ENCODE results near the gene MAN2A1. TPM values are rescaled to one million over a fixed set of nuclear protein-coding genes. Genes with fewer than 3 reads are reported as not detected.

Gene MAN2A1
- total RNA-seq, 3 donors from 2014 or later, result 28.2 to 31.8 (median 30.4) TPM

DNA sequence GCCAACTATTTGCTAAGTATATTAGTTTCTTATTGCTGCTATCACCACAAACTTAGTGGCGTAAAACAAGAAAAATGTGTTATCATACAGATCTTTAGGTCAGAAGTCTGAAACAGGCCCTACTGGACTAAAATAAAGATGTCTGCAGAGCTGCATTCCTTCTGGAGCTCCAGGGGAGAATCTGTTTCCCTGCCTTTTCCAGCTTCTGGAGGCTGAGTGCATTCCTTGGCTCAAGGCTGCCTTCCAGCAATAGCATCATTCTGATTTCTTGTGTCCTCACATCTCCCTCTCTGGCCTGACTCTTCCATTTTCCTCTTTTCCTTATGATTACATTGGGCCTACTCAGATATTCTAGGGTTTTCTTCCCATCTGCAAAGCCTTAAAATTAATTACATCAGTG lies 15.9 kb downstream of the MAN2A1 start:
- DNase-seq, result no peak
- Mint-ChIP-seq H3K27me3 (ENCODE audit: low read depth) (no peaks in the 10 kb centered on the region), H3K4me3 (no peak overlapping the region), H3K36me3 (ENCODE audit: insufficient read depth) (peaks cover 27% of the 10 kb centered on the region), H3K4me1 (ENCODE audit: low read depth) (peaks cover 73% of the 10 kb centered on the region), H3K9me3 (no peaks in the 10 kb centered on the region)
- no peak for ATAC-seq

DNA sequence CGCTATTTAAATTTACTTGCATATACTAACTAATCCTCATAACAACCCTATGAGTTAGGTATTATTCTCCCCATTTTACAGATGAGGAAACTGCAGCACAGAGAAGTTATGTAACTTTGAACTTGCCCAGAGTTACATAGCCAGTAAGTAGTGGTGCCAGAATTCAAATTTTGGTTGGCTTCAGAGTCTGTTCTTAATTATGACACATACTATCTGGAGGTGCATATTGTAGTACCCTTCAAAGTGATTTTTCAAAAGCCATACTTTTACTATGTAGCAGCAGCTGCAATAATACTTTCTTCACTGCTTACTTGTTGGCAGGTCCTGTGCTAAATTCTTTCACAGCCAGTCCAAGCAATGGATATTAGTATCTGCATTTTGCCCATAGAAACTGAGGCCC lies 16.4 kb downstream of the MAN2A1 start:
- peaks cover 74% of the 10 kb centered on the region for H3K4me1 Mint-ChIP-seq (ENCODE audit: low read depth)
- no peak for ATAC-seq
- H3K36me3 Mint-ChIP-seq (ENCODE audit: insufficient read depth), result peaks cover 25% of the 10 kb centered on the region
- no peak overlapping the region for H3K4me3 Mint-ChIP-seq
- no peak for DNase-seq
- H3K27me3 Mint-ChIP-seq (ENCODE audit: low read depth), result no peaks in the 10 kb centered on the region
- H3K9me3 Mint-ChIP-seq, result no peaks in the 10 kb centered on the region

DNA sequence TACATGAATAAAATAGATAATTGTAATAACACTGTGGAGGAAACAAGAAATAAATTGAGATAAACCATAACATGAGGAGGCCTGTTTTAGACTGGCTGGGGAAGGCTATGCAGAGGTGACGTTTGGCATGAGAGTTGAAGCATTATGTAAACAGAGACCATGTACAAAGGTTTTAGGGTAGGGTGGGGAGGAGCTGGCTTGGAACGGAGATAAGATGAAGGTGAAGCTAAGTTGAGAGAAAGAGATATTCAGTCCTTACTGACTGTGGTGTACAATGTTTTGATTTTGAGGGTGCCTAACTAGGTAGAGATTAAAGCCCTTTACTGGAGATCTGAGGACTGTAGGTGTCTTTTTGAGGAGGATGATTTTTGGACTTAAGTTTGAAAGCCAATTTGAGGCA lies 17.8 kb downstream of the MAN2A1 start:
- Mint-ChIP-seq H3K4me1 (ENCODE audit: low read depth) (peaks cover 74% of the 10 kb centered on the region), H3K36me3 (ENCODE audit: insufficient read depth) (peaks cover 23% of the 10 kb centered on the region), H3K4me3 (no peak overlapping the region), H3K27me3 (ENCODE audit: low read depth) (no peaks in the 10 kb centered on the region), H3K9me3 (no peaks in the 10 kb centered on the region)
- no peak for DNase-seq
- no peak for ATAC-seq

DNA sequence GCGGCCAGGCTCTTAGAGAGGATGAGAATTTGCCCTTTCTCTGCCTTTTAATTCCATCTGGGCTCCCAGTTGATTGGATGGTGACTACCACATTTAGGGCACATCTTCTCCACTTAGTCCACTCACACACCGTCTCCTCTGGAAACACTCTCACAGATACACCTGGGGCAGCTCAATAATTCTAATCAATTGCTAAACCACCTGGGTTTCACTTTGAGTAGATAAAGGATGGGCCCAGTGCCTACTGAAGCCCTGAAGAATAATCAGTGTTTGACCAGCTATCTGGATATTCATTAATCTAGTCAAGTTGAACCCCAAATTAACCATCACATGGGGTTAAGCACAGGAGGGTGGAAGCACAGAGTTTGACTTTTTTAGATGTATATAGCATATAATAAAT lies 19.1 kb downstream of the MAN2A1 start:
- peaks cover 23% of the 10 kb centered on the region for H3K36me3 Mint-ChIP-seq (ENCODE audit: insufficient read depth)
- H3K4me1 Mint-ChIP-seq (ENCODE audit: low read depth), result peaks cover 75% of the 10 kb centered on the region
- H3K4me3 Mint-ChIP-seq, result no peak overlapping the region
- ATAC-seq, result no peak
- no peaks in the 10 kb centered on the region for H3K27me3 Mint-ChIP-seq (ENCODE audit: low read depth)
- no peak for DNase-seq
- no peaks in the 10 kb centered on the region for H3K9me3 Mint-ChIP-seq

DNA sequence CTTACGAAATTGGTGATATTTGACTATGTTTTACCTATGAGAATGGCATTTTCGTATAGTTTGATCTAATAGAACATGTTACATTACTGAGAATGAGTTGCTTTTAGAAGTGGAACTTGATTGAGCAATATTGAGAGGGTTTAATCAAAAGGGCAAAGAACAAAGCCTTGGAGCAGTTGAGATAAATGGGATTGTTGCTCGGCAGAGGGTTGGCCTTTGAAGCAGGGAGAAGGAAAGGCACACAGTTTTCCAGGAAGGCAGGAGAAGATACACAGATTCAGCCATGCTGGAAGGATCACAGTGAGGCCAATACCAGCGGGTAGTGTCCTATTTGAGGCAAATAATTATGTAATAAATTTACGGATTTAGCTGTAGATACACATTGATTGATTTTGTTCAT lies 19.5 kb downstream of the MAN2A1 start:
- DNase-seq (no peak), ATAC-seq (no peak)
- H3K36me3 Mint-ChIP-seq (ENCODE audit: insufficient read depth), result peaks cover 23% of the 10 kb centered on the region
- no peaks in the 10 kb centered on the region for H3K27me3 Mint-ChIP-seq (ENCODE audit: low read depth)
- no peaks in the 10 kb centered on the region for H3K9me3 Mint-ChIP-seq
- peaks cover 77% of the 10 kb centered on the region for H3K4me1 Mint-ChIP-seq (ENCODE audit: low read depth)
- H3K4me3 Mint-ChIP-seq, result no peak overlapping the region

DNA sequence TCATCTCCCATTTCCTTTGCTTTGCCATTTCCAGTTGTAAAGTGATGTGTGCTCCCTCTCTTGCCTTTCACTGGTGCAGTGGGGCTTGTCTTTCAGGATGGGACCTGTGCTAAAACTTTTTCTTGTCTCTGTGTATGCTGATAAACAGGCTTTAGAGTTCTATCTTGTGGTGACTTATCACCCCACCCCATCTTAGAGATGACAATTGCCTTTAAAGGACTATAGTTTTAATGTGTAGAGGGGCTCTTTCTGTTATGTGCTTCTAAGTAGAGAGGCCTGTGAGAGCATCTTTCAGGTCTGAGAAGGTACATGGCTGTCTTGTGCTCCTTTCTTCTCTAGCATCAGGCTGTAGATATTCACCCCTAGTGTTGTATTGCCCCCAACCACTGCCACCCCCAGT lies 21.9 kb downstream of the MAN2A1 start:
- Mint-ChIP-seq H3K36me3 (ENCODE audit: insufficient read depth) (peaks cover 27% of the 10 kb centered on the region), H3K27me3 (ENCODE audit: low read depth) (no peaks in the 10 kb centered on the region), H3K4me1 (ENCODE audit: low read depth) (peaks cover 64% of the 10 kb centered on the region), H3K9me3 (no peaks in the 10 kb centered on the region), H3K4me3 (no peak overlapping the region)
- no peak for ATAC-seq
- no peak for DNase-seq

DNA sequence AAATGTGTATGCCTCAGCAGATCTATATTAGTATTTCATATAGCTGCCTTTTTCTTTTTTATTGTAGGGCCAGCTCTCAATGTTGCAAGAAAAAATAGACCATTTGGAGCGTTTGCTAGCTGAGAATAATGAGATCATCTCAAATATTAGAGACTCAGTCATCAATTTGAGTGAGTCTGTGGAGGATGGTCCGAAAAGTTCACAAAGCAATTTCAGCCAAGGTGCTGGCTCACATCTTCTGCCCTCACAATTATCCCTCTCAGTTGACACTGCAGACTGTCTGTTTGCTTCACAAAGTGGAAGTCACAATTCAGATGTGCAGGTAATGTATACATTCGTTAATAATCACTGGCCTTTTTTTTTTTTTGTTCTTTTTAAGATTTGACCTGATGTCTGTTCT lies 23.7 kb downstream of the MAN2A1 start:
- Mint-ChIP-seq H3K4me1 (ENCODE audit: low read depth) (peaks cover 55% of the 10 kb centered on the region), H3K9me3 (no peaks in the 10 kb centered on the region), H3K27me3 (ENCODE audit: low read depth) (no peaks in the 10 kb centered on the region), H3K4me3 (no peak overlapping the region), H3K36me3 (ENCODE audit: insufficient read depth) (peaks cover 27% of the 10 kb centered on the region)
- ATAC-seq (no peak), DNase-seq (no peak)

DNA sequence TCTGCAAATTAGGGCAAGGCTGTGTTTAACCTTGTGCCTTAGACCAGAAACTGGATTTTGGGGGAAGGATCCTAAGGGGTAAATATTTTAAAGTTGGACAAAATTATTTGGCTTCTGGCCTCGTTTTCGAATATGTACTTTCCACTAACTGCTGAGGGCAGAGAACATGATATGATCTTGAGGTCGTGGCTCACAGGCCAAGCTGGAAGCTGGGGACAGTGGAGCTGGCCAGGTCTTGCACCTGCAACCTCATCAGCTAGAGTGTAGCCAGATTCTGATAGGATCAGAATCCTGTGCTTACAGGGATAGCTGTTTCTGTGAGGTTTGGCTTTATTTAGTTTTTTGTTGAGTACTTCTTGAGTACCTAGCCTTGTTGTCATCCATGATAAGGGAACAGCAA lies 24.9 kb downstream of the MAN2A1 start:
- H3K9me3 Mint-ChIP-seq, result no peaks in the 10 kb centered on the region

DNA sequence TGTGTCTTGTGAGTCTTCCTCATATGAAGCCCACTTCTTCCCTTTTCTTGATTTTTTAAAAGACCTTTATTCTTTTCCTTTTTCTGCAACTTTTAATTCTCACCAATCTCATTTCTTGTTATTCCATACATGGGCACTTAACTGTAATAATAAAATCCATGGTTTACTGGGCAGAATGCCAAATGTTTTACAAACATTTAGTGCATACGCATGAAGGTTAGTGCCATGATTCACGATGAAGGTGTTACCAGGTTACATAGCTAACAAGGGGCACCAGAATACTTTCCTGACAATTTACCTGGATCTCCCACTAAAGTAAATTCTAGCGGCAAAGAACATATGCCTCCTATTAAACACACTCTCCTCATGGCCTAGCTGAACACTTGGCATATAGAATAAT lies 28.5 kb downstream of the MAN2A1 start:
- Mint-ChIP-seq H3K4me1 (ENCODE audit: low read depth) (peaks cover 27% of the 10 kb centered on the region), H3K36me3 (ENCODE audit: insufficient read depth) (peaks cover 29% of the 10 kb centered on the region), H3K27me3 (ENCODE audit: low read depth) (no peaks in the 10 kb centered on the region), H3K4me3 (no peak overlapping the region), H3K9me3 (no peaks in the 10 kb centered on the region)
- ATAC-seq (no peak), DNase-seq (no peak)

More for the DNA sequence above, 24.9 kb downstream of the MAN2A1 start:
- H3K27me3 Mint-ChIP-seq (ENCODE audit: low read depth), result no peaks in the 10 kb centered on the region
- H3K36me3 Mint-ChIP-seq (ENCODE audit: insufficient read depth), result peaks cover 28% of the 10 kb centered on the region
- ATAC-seq (no peak), DNase-seq (no peak)
- peaks cover 50% of the 10 kb centered on the region for H3K4me1 Mint-ChIP-seq (ENCODE audit: low read depth)
- H3K4me3 Mint-ChIP-seq, result no peak overlapping the region

DNA sequence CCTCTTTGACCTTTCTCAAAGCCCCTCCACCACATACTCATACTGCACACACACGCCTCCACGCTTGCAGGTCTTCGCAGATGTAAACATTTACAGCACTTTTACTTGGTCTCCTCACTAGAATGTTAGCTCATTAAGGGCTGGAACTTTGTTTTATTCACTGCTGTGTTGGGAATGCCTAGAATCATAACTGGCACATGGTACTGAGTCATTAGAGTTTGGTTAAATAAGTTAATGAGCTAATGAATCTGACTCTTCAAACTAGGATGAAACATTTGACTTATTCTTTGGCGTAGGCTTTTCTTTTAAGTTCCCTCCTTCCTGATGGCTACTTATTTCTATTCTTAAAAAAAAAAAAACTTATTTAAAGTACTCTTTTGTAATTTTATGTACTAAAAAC lies 28.9 kb downstream of the MAN2A1 start:
- ATAC-seq (no peak), DNase-seq (no peak)
- peaks cover 28% of the 10 kb centered on the region for H3K4me1 Mint-ChIP-seq (ENCODE audit: low read depth)
- H3K27me3 Mint-ChIP-seq (ENCODE audit: low read depth), result no peaks in the 10 kb centered on the region
- H3K36me3 Mint-ChIP-seq (ENCODE audit: insufficient read depth), result peaks cover 33% of the 10 kb centered on the region
- no peak overlapping the region for H3K4me3 Mint-ChIP-seq
- H3K9me3 Mint-ChIP-seq, result no peaks in the 10 kb centered on the region

DNA sequence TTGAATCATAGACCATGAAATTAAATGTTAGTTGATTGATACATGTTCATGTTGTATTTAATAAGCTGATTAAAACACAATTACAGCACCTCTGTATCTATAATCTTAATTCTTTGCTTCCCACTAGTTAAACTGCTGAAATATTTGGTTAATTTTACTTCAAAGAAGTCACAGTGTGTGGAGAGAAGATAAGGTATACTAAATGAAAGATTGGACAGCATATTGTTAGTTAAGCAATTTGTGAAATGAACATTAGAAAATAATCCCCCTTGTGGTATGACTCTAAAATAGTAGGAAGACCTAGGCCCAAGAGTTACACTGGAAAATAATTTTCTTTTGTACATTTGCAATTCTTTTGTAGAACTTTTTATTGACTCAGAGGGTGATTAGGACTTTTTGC lies 30.3 kb downstream of the MAN2A1 start:
- ATAC-seq (no peak), DNase-seq (no peak)
- H3K4me1 Mint-ChIP-seq (ENCODE audit: low read depth), result peaks cover 27% of the 10 kb centered on the region
- H3K36me3 Mint-ChIP-seq (ENCODE audit: insufficient read depth), result peaks cover 31% of the 10 kb centered on the region
- H3K9me3 Mint-ChIP-seq, result no peaks in the 10 kb centered on the region
- no peaks in the 10 kb centered on the region for H3K27me3 Mint-ChIP-seq (ENCODE audit: low read depth)
- H3K4me3 Mint-ChIP-seq, result no peak overlapping the region

DNA sequence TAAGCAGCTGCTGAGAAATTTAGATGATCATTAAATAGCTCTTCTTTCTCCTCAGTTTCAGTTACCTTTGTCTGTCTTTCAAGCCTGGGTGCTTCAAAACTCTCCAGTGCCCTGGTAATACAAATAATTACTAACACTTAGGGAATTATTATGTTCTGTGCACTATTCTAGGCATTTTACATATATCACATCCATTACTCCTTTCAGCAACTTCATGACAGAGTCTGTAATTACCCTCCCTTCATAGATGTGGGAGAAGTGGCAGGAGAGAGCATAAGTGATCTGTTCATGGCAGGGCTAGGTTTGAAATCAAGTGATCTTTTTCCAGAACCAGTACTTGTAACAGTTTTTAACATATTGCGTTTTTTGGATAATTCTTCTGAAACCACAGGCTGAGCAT lies 32.0 kb downstream of the MAN2A1 start:
- Mint-ChIP-seq H3K36me3 (ENCODE audit: insufficient read depth) (peaks cover 28% of the 10 kb centered on the region), H3K4me1 (ENCODE audit: low read depth) (peaks cover 29% of the 10 kb centered on the region), H3K9me3 (no peaks in the 10 kb centered on the region), H3K4me3 (no peak overlapping the region), H3K27me3 (ENCODE audit: low read depth) (no peaks in the 10 kb centered on the region)
- DNase-seq (no peak), ATAC-seq (no peak)

DNA sequence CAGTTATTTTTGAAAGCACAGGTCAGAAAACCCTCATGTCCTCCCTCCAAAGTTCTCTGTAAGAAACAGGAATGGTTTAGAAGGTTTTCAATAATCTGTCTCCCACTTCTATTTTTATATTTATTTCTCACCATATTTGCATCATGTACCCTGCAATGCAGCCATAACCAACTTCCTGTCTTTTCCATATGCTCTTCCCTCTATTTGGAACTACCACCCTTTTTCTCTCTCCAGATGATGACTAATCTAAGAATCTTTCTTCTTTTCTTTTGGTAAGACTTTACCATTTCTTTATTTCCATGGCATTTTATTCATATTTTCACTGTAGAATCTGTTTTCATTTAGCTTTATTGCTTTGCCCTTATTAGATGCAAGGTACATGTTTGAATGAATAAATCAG lies 33.9 kb downstream of the MAN2A1 start:
- H3K36me3 Mint-ChIP-seq (ENCODE audit: insufficient read depth), result peaks cover 25% of the 10 kb centered on the region
- H3K27me3 Mint-ChIP-seq (ENCODE audit: low read depth), result no peaks in the 10 kb centered on the region
- no peak overlapping the region for H3K4me3 Mint-ChIP-seq
- ATAC-seq, result no peak
- no peak for DNase-seq
- H3K9me3 Mint-ChIP-seq, result no peaks in the 10 kb centered on the region
- H3K4me1 Mint-ChIP-seq (ENCODE audit: low read depth), result peaks cover 20% of the 10 kb centered on the region

DNA sequence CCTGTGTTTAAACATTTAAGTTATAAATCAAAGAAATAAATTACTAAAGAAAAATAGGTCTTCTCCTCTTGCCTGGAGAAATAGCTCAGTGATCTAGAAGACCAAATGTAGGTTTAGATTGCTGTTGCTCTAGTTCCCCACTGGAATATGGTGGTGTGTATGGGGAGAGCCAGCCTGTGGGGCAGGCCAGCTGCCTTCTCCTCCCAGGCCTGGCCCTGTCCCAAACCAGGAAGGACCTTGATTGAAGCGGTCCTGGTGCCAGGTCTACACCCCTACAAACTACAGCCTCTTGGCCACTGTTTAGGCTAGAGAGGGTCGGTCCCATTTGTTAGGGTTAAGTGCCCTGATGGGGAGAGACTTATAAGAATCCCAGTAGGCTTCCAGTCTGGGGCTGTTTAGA lies 35.4 kb downstream of the MAN2A1 start:
- peaks cover 19% of the 10 kb centered on the region for H3K4me1 Mint-ChIP-seq (ENCODE audit: low read depth)
- peaks cover 28% of the 10 kb centered on the region for H3K36me3 Mint-ChIP-seq (ENCODE audit: insufficient read depth)
- no peak overlapping the region for H3K4me3 Mint-ChIP-seq
- ATAC-seq, result no peak
- H3K27me3 Mint-ChIP-seq (ENCODE audit: low read depth), result no peaks in the 10 kb centered on the region
- DNase-seq, result no peak
- no peaks in the 10 kb centered on the region for H3K9me3 Mint-ChIP-seq

DNA sequence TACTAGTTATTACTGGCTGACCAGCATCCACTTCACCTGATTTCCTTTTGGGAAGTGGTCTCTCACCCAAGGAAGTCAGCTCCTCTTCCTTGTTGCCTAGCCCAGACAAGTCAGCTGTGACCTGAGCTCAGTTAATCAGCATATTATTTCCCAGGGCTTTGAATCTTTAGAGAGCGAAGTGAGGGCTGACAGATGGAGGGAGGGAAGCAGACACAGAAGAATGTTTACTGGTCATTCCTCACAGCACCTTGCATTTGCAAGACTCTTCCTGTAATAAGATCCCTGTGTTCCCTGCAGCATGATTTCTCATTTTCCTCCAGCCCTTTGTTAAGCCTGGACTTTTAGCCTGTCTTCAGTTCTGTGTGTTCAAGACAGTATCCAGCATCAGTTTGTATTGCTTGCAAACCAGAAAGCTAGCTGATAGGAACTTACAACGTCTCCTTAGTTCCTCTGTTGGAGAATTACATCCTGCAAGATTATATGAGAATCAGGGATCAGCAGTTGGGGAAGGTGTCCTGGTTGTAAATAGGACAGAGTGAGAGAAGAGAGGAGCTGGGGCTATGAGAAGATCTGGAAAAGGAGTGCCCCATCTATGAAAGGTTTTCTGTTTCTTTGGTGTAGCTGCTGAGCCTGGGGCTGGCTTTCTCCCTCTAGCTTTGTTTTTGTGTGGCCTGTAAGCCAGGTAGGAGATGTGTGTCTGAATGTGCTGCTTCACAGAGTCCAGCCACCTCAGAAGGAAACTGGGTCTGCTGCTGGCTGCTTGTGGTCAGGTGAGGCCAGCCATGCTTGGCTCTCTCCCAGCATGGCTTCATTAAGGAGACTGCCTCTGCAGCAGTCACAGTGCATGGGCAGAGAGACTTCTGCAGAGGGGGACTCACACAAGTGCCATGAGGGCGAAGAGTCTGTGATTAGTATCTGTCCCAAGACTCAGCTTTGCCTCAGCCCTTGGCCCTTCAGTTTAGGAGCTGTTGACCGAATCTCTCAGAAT lies 50.3 kb downstream of the MAN2A1 start:
- Mint-ChIP-seq H3K4me3 (no peak overlapping the region), H3K36me3 (ENCODE audit: insufficient read depth) (peaks cover 41% of the 10 kb centered on the region), H3K27me3 (ENCODE audit: low read depth) (no peaks in the 10 kb centered on the region), H3K4me1 (ENCODE audit: low read depth) (peaks cover 44% of the 10 kb centered on the region), H3K9me3 (no peaks in the 10 kb centered on the region)
- DNase-seq (no peak), ATAC-seq (no peak)
